Naive thymus-derived CD4-positive, alpha-beta T cell (primary cell): ENCODE data around the gene P3H1. TPM values are rescaled to one million over a fixed set of nuclear protein-coding genes. Genes with fewer than 3 reads are reported as not detected.

Experiments used
- polyA plus RNA-seq, 2 donors: library from polyadenylated mRNA; unstranded; fragments of 300-500 nt; fragmentation: Illumina TruSeq; gene quantifications; one replicate each; pipeline ENCODE4 v1.2.3, GENCODE V29; 2021
- total RNA-seq, 6 experiments: library from RNA in 5 of 6; stranded (reverse) in 5 of 6; gene quantifications; 1 replicate in 5 of 6; 2 replicates in 1 of 6; pipeline ENCODE4 v1.2.3 and lab custom pipeline; 2021 to 2026

P3H1 gene
- total and polyA plus RNA-seq, 7 experiments from 2014 or later: 7.7 to 61.8 (median 35.5) TPM

Other genes starting within 250 kb of the P3H1 start
- 10 to 100 TPM; 28.0 to 76.8 (median 40.7) TPM for gene PPIH, start 108.6 kb downstream of the P3H1 start, total RNA-seq
- 10 to 100 TPM; 70.1 to 79.7 TPM for gene PPIH, start 108.6 kb downstream of the P3H1 start, polyA plus RNA-seq
- 100 to 1,000 TPM; 277 to 471 (median 287) TPM for gene YBX1, start 84.6 kb downstream of the P3H1 start, total RNA-seq
- 10 to 100 TPM; 66.6 to 71.2 TPM for gene YBX1, start 84.6 kb downstream of the P3H1 start, polyA plus RNA-seq
- gene CLDN19, start 26.8 kb downstream of the P3H1 start, total RNA-seq: not detected
- gene CLDN19, start 26.8 kb downstream of the P3H1 start, polyA plus RNA-seq: not detected
- gene C1orf50, start 221 bp upstream of the P3H1 start, total RNA-seq: 10 to 100 TPM in 4 of 5 experiments, 1 to 10 TPM in 1; 7.0 to 20.8 (median 18.1) TPM
- 1 to 10 TPM; 3.4 to 3.5 TPM for gene C1orf50, start 221 bp upstream of the P3H1 start, polyA plus RNA-seq
- 1 to 10 TPM in 1 of 5 experiments, under 1 TPM in 4; 0.19 to 2.0 (median 0.35) TPM for gene TMEM269, start 18.0 kb upstream of the P3H1 start, total RNA-seq
- not detected for gene TMEM269, start 18.0 kb upstream of the P3H1 start, polyA plus RNA-seq
- gene ERMAP, start 50.1 kb upstream of the P3H1 start, total RNA-seq: 10 to 100 TPM in 1 of 5 experiments, 1 to 10 TPM in 4; 6.1 to 10.3 (median 6.7) TPM
- gene ERMAP, start 50.1 kb upstream of the P3H1 start, polyA plus RNA-seq: 1 to 10 TPM; 1.9 to 2.9 TPM
- 10 to 100 TPM; 12.7 to 22.2 (median 17.8) TPM for gene SVBP, start 50.4 kb upstream of the P3H1 start, total RNA-seq
- 10 to 100 TPM; 36.3 to 47.2 TPM for gene SVBP, start 50.4 kb upstream of the P3H1 start, polyA plus RNA-seq
- 10 to 100 TPM in 3 of 5 experiments, 1 to 10 TPM in 2; 3.5 to 17.2 (median 12.8) TPM for gene ZNF691, start 79.6 kb upstream of the P3H1 start, total RNA-seq
- gene ZNF691, start 79.6 kb upstream of the P3H1 start, polyA plus RNA-seq: 10 to 100 TPM; 11.5 to 12.4 TPM
- gene SLC2A1, start 191.8 kb upstream of the P3H1 start, total RNA-seq: 100 to 1,000 TPM in 1 of 5 experiments, 10 to 100 TPM in 4; 43.6 to 123 (median 73.1) TPM
- gene SLC2A1, start 191.8 kb upstream of the P3H1 start, polyA plus RNA-seq: 10 to 100 TPM; 16.6 to 18.6 TPM